CD4-positive, alpha-beta T cell treated with Interleukin-10 for 1 hour (primary cell): ENCODE results near the gene CALML4.
A peak's percentile ranks its signal among the peaks of the same experiment; 100 is the strongest.
"Not testable (repeated sequence)": the region's sequence is repeated elsewhere in the genome, so short reads cannot be mapped to it uniquely, and the experiment has no call there.

ENCODE experiments used
- DNase-seq: peaks from one replicate; pipeline ENCODE4 v3.0.0-alpha.2; 2020

CALML4 gene

DNA sequence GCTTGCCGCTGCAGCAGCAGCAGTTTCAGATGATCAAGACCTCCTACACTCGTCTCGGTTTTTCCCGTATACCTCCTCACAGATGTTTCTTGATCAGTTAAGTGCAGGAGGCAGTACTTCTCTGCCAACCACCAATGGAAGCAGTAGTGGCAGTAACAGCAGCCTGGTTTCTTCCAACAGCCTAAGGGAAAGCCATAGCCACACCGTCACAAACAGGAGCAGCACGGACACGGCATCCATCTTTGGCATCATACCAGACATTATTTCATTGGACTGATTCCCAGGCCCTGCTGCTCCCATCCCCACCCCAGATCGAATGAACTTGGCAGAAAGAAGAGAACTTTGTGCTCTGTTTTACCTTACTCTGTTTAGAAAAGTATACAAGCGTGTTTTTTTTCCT, 17.6 kb downstream of the CALML4 start:
- DNase-seq = no peak

DNA sequence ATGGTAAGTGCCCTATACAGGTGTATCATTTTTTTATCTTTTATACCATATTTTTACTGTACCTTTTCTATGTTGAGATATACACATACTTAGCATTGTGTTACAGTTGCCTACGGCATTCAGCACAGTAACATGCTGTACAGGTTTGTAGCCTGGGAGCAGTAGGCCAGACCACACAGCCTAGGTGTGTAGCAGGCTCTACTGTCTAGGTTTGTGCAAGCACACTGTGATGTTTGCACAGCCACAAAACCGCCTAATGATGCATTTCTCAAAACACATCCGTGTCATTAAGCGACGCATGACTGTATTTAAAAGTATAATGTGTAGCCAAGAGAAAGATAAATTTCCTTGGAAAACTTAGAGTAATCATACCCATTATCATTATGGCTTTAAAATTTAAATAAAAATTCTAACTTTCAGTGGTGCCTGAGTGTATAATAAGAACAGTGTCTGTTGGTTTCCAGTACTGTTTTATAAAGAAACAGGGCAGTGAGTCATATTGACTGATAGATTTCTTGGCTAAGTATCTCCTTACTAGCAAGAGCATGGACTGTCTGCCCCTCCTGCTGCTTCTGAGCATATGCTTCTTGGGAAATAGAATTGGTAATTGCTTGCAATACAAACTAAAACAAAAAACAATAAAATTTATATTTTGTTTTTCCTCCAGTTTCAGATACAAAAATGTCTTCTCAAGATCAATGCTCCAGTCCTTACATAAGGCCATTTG, 18.3 kb downstream of the CALML4 start:
- DNase-seq = no peak

DNA sequence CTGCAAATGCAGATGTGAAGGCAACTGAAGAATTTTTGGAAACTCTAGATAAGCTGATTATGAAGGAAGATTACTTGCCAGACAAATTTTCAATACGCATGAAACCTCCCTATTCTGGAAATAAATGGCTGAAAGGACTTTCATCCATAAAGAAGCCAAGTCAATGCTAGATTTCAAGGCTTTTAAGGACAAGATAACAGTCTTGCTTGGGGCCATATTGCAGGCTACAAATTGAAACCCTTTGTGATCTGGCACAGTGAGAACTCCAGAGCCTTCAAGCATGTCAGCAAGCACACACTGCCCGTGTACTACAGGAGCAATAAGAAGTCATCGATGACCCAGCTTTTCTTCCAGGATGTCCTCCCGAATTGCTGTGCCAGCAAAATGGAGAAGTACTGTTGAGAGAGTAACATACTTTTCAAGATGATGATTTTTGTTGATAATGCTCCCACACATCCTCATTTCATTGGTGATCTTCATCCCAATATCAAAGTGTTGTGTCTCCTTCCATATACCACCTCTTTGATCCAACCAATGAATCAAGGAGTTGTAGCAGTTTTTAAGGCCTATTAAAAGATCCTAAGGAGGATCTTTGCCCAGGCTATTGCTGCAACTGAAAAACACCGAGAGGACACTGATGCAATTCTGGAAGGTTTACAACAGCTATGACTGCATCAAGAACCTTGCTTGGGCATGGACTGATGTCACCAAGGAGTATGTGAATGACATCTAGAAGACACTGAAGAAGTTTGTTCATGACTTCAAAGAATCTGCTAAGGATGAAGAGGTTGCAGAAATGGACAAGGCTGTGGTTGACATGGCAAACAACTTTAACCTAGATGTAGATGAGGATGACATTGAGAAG, 20.3 kb downstream of the CALML4 start:
- no peak for DNase-seq

DNA sequence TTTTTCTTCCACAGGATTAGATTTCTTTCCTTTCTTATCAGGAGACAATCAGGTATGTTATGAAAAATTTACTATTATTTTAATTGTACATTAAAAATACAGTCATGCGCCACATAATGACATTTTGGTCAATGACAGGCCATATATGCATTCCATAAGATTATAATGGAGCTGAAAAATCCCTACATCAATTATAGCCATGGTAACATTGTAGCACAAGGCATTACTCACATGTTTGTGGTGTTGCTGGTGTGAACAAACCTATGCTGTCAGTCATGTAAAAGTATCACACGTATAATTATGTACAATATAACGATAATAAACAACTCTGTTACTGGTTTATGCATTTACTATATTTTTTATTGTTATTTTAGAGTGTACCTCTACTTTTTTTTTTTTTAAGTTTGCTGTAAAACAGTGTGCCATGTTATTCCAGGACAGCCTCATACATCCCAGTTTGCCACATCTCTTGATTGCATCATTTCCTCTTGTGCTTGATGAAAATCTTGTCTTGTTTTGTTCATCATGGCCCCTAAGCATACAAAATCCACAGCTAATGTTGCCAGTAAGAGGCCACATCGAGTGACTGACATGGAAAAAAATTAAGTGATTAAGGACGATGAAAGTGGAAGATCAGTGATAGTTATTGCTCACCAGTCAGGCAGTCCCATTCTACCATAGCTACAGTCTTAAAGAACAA, 21.4 kb downstream of the CALML4 start:
- DNase-seq = no peak

DNA sequence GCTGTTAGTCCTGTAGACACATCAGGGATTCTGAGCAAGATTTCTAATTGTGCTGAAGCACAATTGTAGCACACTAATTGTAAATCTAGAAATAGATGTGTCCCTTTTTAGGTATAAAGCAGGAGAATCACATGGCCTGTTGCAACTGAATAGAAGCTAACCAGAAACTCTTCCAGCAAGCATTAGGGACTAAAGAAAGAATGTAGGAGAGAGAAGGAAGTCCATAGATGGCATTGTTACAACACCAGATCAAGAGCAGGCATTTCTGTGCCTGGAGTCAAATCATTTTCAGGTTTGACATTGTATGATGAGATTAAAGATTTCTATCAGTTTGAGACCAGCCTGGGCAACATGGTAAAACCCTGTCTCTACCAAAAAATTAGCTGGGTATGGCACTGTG, 27.4 kb downstream of the CALML4 start:
- no peak for DNase-seq

DNA sequence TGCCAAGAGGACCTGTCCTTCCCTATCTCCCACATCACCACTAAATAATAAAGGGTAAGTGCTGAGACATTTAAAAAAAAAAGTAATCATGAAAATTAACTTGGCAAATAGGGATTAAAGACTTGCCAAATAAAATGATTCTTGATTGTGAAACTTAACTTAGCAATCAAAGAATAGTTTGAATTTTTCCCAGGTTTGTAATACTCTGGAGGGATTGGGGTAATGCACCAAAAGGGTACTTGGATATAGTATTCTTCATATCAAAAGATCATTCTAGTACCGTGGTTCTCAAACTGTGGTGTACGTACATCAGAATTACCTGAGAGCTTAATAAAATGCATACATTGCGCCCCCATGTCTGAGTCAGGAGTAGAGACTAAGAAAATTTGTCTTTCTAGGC, 28.5 kb downstream of the CALML4 start:
- DNase-seq = no peak

DNA sequence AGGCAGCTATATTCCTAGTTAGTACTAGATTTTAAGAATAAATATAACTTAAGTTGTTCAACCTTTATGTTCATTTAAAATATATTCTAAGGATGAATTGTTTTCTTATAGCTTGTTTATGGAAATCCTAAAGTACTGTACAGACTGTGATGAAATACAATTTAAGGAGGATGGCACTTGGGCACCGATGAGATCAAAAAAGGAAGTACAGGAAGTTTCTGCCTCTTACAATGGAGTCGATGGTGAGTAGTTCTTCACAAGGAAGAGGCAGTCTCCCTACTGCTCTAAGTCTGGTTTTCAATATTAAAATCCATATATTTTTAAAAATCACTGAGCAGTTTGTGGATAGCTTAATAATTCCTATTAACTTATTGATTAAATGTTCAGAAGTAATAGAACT, 29.6 kb downstream of the CALML4 start:
- DNase-seq = no peak

DNA sequence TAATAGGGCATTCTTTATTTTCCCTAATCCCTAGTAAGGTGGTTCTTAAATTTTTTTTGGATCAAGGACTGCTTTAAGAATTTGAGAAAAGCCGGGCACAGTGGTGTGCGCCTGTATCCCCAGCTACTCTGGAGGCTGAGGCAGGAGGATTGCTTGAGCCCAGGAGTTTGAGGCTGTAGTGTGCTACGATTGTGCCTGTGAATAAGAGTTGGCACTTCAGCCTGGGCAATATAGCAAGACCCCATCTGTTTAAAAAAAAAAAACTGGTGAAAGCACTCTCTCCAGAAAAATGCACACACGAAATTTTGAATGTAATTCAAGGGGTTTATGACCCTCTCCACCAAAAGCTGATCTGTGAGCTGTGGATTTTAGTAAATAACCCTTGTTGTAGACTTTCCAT, 32.0 kb downstream of the CALML4 start:
- no peak for DNase-seq

DNA sequence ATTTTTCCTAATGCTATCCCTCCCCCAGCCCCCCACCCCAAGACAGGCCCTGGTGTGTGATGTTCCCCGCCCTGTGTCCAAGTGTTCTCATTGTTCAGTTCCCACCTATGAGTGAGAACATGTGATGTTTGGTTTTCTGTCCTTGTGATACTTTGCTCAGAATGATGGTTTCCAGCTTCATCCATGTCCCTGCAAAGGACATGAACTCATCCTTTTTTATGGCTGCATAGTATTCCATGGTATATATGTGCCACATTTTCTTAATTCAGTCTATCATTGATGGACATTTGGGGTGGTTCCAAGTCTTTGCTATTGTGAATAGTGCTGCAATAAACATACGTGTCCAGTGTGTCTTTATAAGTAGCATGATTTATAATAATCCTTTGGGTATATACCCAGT, 33.1 kb downstream of the CALML4 start:
- DNase-seq = not testable (repeated sequence)

DNA sequence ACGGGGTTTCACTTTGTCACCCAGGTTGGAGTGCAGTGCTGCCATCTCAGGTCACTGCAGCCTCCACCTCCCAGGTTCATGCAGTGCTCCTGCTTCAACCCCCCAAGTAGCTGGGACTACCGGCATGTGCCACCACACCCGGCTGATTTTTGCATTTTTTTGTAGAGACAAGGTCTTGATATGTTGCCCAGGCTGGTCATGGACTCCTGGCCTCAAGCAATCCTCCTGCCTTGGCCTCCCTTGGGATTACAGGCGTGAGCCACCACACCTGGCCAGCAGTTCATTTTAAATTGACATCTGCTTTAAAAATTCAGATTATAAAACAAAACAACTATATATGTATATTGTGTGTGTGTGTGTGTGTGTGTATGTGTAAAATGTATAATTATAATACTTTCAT, 38.3 kb downstream of the CALML4 start:
- DNase-seq = no peak

DNA sequence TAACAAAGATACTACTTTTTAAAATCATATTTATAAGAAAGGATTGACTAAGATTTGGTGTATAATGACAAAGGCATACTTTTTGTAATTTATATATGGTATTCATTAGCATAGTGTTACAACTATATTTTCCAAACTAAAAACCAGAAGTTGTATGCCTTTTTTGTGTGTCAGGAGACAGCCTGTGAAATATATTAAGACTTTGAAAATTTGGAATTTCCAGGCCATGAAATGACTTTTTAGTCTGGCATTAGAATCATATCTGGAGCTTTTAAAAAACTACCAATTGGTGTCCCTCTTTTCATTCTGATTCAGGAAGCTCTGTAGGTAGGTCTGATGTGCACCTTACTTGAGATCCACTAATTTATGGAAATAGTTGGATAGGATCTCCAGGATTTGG, 41.9 kb downstream of the CALML4 start:
- no peak for DNase-seq

DNA sequence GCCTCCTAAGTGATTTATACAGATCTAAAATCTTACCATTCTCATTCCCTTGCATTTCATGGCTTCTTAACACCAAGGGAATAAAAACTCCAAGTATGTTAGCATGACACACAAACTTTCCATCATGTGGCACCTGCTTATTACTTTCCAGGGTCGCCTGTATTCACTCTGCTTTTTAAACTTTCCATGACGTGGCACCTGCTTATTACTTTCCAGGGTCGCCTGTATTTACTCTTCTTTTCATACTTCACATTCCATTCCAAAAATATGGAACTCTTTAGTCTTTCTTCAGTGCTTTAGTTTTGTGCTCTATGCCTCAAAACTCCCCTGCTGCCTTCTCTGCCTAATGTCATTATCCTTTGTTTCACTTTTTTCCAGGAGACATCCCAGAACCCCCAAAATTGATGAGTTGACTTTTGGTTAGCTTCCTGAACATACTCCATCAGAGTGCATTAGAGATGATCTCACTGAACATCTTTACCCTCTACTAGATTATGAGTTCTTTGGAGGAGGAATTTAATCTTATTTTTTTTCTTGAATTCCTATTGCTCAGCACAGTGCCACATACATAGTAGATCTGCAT, 47.0 kb downstream of the CALML4 start:
- no peak for DNase-seq

DNA sequence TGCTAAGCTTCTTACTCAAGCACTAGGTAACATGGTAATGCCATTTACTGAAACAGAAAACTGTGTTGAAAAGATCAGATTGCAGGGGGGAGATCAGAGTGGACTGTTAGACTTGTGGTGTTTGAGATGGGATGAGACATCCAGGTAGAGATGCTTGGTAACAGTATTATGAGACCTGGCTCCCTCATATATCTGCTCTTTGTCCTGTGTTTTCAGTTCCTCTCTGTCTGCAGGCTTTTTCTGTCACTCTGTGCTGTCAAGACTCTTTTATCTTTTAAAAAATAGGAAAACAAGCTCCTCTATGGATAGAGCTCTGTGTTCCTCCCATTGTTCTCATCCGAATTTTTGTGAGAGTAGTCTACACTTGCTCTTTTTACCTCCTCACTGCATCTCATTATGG, 48.1 kb downstream of the CALML4 start:
- no peak for DNase-seq

DNA sequence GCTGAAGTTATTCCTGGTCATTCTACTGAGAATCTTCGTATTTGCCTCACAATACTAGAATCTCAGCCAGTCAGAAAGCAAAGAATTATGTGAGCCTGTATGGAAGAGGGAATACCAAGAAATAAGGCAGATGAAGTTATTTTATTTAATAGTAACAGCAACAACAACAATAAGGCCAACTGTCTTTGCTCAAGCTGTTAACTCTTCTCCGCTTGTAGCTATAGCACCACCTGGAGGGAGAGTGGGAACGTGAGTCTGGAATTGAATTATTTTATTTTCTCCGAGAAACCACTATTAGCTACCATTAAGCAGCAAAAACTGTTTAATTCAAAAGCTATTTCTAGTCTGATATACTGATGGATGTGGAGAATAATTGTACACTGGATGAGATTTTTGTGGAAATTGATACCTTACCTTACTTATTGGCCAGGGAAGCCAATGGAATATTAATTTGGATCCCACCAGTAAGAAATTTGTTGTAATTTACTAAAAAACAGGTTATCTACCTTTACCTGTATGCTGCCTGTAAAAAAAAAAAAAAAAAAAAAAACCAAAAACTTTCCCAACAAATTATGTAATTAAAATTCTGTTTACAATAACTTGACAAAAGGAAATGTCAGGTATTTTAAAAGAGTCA, 50.1 kb downstream of the CALML4 start:
- peak; percentile 41 for DNase-seq

DNA sequence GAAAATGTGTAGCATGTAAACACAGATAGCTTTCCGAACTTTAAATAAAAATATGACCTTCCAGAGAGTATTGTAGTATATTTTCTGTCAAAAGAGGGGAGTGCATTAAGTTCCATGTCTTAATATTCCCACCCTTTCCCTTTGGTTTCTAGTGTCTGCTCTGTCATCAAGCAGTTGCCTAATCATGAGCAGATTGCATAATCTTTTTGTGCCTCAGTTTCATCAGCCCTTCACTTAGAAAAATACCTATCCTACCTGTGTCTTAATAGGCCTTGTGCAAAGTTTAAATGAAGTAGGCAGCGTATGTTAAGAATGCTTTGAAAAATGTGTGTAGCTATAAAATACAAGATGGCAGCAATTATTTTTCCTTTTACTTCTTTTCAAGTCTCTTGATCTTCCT, 52.8 kb downstream of the CALML4 start:
- no peak for DNase-seq

DNA sequence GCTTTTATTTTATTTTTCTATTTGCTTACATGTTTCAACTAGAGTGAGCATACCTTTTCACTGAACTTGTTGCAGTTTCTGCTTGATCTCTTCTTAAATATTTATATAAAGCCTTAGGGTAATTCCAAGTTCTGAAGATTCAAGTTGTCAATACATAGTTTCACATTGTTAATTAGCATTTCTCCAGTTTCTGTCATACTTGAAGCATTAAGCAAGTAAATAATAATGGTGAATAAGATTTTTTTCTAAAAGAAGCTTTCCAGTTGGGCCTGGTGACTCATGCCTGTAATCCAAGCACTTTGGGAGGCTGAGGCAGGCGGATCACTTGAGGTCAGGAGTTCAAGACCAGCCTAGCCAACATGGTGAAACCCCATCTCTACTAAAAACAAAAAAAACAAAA, 53.9 kb downstream of the CALML4 start:
- DNase-seq = no peak

DNA sequence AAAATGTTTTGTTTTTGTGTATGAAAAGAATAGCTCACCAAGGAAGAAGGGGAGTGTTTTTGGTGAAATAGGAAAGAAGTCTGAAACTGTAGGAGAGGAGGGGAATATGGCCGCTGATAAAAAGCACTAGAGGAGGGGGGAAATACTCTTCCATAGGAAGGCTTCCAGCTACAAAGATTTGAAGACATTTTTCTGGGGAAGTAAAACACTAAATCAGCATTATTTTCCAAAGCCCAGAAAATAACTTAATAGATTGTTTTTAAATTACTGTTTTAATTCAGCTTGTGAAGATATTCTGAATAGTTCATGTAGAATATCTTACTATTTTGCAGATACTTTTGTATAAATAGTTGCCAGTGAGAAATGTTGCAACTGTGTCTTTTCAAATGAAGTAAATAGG, 54.9 kb downstream of the CALML4 start:
- no peak for DNase-seq

DNA sequence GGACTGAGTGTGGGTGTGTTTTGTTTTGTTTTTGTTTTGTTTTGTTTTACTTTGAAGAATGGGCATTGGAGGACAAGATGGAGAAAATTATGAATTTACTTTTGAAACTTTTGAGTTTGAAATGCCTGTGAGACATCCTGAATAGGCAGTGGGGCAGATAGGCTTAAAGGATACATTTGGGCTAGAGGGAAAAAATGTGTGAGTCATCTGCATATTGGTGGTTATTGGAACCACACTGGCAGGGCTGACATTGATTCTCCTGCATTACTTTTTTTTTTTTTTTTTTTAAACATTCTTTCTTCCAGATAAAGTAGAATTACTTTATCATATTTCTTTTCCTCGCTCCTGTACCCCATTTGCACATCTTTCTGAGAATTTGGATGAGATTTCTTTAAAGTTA, 56.1 kb downstream of the CALML4 start:
- DNase-seq = no peak

DNA sequence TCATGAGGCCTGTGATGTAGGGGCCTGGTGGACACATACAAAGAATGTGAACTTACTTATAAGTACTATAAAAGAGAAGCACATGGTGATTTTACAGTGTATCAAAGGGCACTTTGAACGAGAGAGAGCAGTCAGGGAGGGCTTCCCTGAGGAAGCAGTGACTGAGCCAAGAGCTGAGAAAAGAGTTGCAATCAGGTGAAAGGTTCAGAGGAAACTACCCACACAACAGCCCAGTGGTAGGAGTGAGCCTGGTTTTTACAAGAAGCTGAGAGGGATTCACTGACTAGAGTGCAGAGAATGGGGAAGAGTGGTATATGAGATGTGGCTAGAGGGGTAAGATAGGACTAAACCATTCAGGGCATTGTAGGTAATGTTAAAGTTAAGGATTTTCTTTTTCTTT, 57.1 kb downstream of the CALML4 start:
- no peak for DNase-seq

DNA sequence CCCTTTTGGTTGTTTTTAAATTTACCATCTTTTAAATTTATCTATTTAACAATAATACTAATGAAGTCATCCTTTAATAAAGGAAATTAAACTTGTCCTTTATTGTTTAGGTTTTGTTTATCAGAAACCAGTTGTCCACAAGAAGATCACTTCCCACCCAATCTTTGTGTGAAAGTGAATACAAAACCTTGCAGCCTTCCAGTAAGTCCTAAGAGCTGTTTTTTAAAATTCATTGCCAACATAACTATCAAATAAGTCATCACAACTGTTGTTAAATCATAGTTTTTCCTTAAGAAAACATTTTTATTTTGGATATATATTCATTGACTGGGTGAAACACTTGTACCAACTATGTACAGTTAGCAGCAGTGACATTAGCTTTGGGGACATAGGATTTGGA, 59.4 kb downstream of the CALML4 start:
- DNase-seq = no peak

DNA sequence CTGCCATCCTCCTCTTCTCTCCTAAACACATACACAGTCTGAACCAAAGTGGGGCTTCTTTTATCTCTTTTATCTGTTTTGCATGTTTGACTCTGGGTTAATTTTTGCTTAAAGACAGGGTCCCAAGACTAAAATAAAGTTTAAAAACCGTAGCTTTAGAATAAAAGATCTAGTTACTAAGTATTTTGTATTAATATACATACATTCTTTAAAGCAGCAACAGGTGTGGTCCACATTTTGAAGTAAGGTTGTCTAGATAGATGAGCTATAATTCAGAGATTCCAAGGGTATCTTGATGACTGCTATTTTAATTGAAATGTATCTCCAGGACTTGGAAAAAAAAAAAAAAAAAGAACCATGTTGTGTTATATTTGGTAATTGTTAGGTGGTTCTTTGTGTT, 61.3 kb downstream of the CALML4 start:
- no peak for DNase-seq

DNA sequence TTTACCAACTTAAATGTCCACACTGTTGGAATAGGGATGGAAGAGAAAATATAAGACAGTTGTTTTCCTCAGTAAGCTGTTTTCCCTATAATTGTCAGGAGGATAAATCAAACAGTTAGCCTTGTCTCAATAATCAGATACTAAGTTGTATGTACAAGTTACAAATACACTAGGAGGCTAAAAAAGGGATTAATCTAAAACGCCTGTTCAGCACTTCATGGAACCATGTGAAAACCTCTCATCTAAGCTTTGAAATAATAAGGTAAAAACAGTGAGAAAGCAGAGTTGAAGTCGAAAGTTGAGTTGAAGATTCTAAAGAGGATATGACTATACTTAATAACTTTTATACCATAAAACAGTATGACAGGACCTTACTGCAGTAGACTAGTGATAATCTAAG, 62.0 kb downstream of the CALML4 start:
- DNase-seq = no peak
